ENCODE data around the gene CDC123.
"Not testable (repeated sequence)": the region's sequence is repeated elsewhere in the genome, so short reads cannot be mapped to it uniquely, and the experiment has no call there.

The CDC123 gene

DNA sequence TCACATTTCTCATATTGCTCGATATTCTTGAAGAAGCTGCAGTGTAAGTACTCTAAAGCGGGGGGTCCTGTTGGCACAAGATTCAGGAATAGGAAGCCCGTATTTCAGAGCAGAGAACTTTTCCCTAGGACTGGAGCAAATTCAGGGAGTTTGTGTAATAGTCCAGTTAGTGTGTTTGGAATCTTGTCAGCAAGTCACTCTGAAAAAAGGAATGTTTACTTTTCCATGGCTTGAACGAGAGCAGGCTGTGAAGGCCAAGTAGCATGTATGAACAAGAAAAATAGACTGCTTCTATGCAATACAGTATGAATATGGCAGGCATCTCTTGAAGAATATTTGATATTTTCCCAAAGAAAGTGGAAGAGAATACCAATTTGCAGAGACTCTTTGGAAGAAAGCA is 39.8 kb downstream of the CDC123 start:
- DNase-seq (ENCODE audit: low read depth) = no peak

DNA sequence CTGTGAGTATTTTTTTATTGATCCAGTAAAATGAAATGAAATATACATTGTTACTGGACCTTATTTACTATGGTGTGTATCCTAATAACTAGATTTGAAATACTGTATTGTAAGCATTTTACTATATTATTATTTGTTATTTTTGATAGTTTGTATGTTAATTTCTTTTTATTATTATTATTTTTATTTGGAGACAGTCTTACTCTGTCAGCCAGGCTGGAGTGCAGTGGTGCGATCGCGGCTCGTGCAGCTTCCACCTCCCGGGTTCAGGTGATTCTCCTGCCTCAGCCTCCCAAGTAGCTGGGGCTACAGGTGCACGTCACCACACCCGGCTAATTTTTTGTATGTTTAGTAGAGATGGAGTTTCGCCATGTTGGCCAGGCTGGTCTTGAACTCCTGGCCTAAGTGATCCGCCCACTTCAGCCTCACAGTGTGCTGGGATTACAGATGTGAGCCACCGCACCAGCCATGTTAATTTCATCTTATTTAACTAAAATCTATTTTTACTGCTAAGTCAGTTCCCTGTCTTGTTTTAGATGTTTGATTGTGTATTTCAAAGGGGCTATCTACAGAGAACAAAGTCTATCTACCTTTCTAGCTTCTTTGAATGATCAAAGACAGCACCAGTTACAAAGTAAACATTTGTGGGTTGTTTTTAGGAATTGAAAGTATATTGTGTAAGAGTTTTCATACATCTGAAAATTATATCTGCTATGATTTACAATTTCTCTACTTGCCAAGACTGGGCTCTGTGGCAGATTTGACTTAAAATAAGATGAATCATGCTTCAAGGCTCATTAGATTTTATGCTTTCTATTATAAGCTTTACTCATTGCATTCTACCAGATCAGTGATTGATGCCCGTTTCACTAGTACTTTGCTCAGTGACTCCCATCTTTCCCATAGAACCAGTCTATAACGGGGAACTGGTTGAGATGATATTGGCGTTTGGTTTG is 41.6 kb downstream of the CDC123 start:
- DNase-seq (ENCODE audit: low read depth) = no peak

DNA sequence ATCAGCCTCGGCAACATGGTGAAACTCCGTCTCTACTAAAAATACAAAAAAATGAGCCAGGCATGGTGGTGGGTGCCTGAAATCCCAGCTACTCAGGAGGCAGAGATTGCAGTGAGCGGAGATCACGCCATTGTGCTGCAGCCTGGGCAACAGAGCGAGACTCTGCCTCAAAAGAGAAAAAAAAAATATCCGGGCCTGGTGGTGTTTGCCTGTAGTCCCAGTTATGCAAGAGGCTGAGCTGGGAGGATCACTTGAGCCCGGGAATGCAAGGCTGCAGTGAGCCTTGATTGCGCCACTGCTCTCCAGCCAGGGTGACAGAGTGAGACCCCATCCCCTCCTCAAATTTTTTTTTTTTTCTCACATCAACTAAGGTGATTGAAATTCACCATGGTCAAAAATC is 42.8 kb downstream of the CDC123 start:
- no peak for DNase-seq (ENCODE audit: low read depth)

DNA sequence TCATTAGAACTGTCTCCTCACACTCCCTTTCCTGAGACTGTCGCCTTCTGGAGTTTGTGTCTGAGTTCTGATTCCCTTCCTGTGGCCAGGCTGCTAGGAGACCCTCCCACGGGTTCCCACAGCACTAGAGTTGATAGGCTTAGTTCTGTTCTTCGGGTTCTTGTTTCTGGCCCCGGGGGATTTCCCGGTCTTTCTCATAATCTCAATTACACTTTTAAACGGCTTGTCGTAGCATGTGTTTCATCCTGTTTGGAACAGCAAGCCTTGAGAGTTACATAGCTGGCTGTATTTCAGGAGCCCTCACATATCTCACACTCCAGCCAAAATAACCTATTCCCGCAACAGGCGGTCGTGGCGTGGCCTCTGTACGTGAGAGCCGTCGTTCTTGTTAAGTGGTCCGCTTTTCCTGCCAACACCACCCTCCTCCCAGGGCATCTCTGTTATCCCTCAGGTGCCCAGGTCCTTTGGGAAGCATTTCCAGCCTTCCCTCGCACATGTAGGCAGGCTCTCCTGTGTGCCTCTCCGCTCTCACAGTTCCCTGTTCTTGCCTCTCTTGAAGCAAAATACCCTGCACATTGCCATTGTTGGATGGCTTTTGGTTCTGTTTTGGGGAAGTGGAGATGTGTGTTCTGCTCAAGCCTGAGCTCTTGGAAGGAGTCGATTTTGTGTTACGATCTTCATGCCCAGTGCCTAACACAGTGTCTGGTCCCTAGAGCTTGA is 46.0 kb downstream of the CDC123 start:
- no peak for DNase-seq (ENCODE audit: low read depth)

DNA sequence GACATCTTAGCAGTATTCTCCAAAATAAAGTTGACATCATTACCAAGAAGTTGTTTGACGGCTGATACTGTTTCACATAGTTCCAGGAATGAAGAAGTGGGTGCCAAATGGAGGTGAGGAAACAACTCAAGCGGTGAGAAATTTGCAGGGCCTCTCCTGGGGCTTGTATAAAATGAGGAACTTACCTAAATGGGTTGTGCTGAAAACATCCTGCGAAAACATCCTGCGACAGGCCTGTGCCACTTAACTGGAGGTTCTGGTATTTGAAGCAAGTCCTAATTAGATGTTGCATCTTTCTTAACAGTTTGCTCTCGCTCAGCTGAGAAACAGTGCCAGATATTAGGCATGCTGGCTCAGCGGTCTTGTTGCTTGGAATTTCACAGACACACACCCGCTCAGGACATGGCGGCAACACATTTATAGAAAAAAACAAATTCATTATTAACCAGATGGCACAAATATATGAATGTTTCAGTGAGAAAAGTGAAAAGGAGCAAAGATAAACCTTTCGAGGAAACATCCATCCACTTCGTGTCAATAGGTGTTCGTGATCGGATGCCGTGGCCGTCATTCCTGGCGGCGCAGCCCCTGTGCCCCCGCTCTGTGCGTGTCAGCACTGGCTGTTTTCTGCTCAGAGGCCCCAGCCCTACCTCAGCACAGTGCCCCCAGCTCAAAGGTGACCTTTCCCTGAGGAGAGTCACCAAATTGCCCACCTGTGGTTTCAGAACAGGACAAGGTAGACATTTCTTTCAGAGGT is 48.1 kb downstream of the CDC123 start:
- no peak for DNase-seq (ENCODE audit: low read depth)

DNA sequence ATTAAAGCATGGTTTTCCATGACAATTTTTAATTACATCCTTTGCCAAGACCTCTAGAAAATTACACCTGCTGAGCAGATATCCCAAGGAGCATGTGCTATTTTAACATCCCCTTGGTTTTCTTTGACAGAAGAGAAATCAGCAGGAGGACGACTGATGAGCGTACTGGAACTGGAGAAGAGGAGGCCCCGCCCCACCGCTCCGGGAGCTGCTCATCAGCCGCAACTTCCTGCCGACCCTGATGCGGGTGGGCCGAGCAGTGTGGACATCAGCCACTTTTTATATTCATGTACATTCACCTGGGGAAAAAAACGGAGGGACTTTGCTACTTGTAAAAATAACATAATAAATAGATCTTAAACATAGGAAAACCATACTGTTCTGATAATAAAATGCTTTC is 54.2 kb downstream of the CDC123 start:
- DNase-seq (ENCODE audit: low read depth) = no peak

DNA sequence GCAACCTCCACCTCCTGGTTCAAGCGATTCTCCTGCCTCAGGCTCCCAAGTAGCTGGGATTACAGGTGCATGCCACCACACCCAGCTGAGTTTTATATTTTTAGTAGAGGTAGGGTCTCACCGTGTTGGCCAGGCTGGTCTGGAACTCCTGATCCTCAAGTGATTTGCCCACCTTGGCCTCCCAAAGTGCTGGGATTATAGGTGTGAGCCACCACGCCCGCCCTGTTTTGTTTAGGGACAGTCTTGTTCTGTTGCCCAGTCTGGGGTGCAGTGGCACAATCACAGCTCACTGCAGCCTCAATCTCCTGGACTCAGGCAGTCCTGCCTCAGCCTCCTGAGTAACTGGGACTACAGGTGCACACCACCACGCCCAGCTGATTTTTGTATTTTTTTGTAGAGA is 54.7 kb downstream of the CDC123 start:
- DNase-seq (ENCODE audit: low read depth) = not testable (repeated sequence)

DNA sequence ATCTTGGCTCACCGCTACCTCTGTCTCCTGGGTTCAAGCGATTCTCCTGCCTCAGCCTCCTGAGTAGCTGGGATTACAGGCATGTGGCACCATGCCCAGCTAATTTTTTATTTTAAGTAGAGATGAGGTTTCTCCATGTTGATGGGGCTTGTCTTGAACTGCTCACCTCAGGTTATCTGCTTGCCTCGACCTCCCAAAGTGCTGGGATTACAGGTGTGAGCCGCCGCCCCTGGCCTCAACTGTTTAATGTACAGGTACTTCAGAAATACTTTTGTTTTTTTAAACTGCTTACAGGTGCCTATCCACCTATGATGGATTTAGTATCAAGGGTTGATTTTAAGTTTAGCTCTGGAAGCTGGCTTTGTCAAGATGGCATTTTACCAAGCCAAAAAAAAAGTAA is 55.6 kb downstream of the CDC123 start:
- no peak for DNase-seq (ENCODE audit: low read depth)

DNA sequence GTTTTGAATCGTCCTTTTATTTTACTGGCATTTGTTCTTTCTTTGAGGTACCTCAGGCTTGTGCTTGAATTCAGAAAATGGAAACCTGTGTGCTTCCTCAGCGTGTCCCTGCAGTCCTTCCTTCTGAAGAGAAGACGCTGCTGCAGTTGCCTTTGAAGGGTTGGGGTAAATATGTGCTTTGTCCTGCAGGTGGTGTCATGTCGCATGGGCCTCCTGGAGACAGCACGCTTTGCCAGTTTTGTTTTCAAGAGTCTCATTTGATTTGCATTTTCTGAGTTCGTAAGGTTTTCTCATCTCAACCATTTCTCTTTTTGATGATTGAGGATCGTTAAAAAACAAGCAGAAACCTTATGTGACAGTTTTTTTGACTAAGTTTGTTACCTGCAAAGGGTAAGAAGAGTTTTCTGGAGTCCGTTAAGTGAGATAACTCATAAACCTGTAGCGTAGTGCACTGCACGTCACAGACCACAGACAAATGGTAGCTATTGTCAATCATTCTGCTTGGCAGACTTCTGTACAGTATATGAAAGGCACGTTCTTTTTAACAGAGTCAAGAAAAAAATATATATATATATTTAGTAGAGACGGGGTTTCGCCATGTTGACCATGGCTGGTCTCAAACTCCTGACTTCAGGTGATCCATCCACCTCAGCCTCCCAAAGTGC is 57.0 kb downstream of the CDC123 start:
- no peak for DNase-seq (ENCODE audit: low read depth)

DNA sequence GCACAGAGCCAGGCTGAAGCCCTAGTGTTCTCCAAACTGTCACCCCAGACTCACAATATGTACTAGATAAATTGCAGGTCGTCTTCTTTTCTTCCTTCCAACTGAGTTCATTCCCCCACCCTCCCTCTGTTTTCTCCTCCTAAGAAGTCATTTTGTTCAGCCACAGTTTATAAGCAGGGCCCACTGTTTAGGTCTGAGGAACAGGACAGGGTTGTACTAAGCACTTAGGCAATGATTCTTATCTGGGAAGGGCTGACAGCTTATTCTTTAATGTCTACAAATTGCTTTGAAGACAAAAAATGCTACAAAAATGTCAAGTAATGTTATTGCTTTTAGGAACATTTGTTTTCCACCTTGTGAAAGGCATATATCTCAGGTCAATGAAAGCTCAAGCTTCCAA is 59.1 kb downstream of the CDC123 start:
- no peak for DNase-seq (ENCODE audit: low read depth)

DNA sequence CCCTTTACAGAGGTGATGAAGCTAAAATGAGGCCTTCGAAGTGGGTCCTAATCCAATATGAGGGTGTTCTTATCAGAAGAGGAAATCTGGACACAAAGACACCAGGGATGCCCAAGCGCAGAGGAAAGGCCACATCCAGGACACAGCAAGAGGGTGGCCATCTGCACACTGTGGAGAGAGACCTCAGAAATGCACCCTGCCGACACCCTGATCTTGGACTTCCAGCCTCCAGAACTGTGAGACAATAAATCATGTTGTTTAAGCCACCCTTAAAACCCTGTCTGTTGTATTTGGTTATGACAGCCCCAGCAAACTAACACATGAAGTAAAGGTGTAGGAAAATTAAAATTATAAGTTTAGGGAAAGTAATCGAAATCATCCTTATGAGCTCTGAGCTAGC is 64.0 kb downstream of the CDC123 start:
- DNase-seq (ENCODE audit: low read depth) = no peak

DNA sequence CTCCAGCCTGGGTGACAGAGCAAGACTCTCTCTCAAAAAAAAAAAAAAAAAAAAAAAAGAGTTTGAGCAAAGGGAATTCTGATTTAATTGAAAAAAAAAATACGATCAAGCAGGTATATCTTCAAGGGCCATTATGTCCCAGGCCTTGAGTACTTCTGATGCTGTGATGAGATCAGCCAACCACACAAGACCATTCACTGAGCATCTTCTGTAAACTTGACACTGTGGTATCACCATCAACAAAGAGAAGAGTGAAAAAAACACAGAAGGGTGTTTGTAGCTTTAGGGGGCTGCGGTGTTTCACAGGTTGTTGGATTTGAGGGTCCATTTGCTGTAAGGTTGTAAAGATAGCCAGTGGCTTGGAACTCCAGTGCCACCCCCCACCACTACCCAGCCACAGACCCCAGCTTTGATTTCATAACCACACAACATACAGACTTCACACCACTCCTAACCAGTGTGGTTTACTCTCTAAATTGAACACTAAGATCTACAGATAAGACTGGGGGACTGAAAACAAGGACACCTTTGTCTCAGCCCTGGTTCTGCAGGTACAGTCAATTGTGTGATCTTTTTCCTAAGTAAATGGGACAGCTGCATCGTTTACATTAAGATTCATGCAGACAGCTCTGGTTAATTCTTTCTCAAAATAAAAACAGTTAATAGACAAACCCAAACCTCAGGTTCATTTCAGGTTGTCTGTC is 66.4 kb downstream of the CDC123 start:
- no peak for DNase-seq (ENCODE audit: low read depth)

DNA sequence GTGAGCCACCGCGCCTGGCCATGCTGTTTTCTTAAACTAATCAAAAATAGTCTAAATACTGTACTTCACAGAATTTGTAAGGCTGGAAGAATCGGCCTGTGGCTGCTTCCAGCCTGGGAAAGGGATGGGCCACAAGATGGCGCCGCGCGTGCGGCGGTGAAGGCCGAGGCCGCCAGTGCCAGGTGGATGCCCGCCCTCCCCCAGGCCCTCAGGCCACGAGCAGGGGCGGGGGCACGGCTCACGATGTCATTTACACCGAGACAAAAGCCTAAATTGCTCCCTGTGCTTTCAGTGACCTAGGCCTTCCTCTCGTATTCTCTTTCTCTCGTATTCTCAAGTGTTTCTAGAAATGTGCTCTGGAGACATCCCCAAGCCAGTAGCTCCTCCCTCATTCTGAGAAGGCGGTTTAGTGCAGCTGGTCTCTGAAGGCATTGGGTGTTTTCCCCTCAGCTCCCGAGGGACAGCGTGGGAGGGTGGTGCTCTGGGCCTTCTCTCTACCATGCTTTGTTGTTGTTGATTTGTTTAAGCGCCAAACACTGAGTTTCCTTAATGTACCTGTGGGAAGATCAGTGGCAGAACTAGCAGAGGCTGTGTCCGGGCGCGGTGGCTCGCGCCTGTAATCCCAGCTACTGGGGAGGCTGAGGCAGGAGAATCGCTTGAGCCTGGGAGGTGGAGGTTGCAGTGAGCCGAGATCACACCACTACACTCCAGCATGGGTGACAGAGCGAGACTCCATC is 68.4 kb downstream of the CDC123 start:
- peak; percentile 16 for DNase-seq (ENCODE audit: low read depth)

DNA sequence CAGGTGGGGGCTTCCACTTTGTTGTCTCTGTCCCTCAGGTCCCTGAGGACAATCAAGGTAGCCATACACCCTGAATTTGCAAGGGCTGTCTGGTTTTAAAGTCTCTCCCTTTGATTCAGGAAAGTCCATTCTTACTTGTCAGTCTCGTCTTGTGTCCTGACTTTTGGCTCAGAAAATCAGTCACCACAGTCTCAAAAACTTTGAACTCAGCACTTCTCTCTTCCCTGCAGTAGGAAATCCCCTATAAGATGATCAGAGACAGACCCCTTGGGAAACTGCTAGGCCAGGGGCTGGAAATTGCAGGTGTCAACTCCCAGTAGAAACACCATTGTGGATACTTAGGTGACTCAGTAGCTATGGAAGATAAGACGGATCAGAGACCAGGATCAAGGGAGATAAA is 73.1 kb downstream of the CDC123 start:
- DNase-seq (ENCODE audit: low read depth) = no peak

DNA sequence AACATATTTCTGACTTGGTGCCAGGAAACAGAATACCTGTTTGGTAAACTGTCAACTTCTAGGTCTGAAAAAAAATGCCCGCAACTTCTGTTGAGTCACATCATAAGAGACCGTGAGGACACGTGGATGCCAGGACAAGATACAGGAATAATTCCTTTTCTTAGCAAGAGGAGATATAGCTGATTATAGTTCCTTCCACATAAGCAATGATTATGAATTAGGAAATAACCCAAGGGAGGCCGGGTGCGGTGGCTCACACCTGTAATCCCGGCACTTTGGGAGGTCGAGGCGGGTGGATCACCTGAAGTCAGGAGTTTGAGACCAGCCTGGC is 75.2 kb downstream of the CDC123 start:
- no peak for DNase-seq (ENCODE audit: low read depth)

DNA sequence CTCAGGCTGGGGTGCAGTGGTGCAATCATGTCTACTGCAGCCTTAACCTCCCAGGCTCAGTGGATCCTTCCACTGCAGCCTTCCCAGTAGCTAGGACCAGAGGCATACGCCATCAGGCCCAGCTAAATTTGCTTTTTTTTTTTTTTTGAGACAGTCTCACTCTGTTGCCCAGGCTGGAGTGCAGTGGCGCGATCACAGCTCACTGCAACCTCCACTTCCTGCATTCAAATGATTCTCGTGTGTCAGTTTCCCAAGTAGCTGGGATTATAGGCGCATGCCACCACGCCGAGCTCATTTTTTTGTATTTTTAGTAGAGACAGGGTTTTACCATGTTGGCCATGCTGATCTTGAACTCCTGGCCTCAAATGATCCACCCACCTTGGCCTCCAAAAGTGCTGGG is 81.9 kb downstream of the CDC123 start:
- not testable (repeated sequence) for DNase-seq (ENCODE audit: low read depth)

DNA sequence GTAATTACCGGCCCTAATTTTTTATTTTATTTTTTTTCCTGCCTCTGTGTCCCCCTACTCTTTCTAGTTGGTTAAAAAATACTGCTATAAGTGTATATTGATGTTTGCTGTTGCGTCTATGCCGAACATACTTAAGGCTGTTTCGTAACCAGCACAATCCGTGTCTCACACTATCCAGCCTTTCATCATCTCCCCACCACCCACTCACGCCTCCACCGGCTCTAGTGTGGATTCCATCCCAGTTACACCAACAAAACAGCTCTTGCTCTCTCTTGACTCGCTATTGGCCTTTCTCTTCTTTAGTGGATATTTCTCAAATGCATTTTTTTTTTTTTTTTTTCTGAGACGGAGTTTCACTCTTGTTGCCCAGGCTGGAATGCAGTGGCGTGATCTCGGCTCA is 83.3 kb downstream of the CDC123 start:
- DNase-seq (ENCODE audit: low read depth) = no peak

DNA sequence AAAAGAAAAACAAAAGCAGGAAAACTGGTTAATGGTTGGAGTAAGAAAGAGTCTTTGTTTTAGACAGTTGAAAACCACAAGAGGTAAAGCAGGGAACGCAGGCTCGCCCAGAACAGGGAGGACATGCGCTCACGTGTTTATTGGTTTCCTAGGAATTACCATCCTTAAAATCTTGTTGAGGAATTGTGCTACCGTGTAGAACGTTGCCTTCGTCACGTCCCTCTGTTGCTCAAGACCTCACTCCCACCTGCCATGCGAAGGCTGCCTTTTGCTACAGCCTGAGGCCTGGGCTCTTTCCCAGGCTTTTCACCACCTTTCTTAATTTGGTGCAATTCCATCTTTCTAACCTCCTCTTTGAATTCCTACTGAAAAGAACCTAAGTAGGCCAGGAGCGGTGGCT is 91.8 kb downstream of the CDC123 start:
- DNase-seq (ENCODE audit: low read depth) = no peak

DNA sequence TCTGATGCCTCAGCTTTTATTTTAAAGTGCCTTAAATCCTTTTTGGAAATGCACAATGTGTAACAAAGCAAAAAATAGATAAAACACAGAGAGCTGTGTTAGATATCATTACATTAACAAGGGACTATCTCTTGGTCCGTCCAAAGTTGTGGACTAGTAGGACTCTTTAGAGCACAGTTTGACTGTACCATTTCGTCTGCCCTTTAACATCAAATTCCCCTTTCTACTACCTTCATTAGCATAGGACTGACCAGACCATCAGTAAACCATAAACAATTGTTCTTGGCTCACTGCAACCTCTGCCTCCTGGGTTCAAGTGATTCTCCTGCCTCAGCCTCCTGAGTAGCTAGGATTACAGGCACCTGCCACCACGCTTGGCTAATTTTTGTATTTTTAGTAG is 101.8 kb downstream of the CDC123 start:
- not testable (repeated sequence) for DNase-seq (ENCODE audit: low read depth)

DNA sequence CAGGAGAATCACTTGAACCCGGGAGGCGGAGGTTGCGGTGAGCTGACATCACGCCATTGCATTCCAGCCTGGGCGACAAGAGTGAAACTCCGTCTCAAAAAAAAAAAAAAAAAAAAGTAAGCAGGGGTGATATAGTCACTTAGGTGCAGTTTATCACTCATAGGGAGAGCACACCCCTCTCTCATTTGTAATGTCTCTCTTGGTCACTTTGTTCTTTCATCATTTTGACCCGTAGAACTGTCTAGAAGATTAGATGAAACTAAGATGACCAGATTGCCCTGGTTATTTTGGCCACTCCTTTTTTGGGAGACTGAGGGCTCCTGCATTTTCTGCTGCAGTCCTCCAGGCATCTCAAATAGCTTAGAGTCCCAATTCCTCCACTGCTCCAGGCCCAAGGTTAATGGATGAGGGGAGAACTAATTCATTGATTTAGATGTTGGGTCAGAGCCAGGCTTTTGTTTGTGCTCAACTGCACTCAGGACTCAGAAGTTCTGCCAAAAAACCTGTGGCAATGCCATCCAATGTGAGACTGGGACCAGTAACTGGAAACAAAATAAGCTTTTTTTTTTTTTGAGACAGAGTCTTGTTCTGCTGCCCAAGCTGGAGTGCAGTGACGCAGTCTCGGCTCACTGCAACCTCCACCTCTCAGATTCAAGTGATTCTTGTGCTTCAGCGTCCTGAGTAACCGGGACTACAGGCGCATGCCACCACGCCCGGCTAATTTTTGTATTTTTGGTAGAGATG is 103.4 kb downstream of the CDC123 start:
- no peak for DNase-seq (ENCODE audit: low read depth)
